ENCODE data around the gene NCOA6. TPM values are rescaled to one million over a fixed set of nuclear protein-coding genes. Genes with fewer than 3 reads are reported as not detected.

Gene NCOA6
- total and polyA plus RNA-seq, 2 donors (not counting 1 experiment from before 2014, with no cell fraction given): 16.0 to 31.9 TPM

GRCh38 chr20:34794006-34794585 is 31.4 kb downstream of the NCOA6 start:
- Histone ChIP-seq H3K4me1 (ENCODE audit: control insufficient read depth in 2 of 2, insufficient read depth in 2 of 2, low read length in 2 of 2) (no peaks in the 10 kb centered on the region), H3K9me3 (ENCODE audit: control extremely low read depth in 1 of 3, control insufficient read depth in 2 of 3, insufficient read depth in 1 of 3, low read length in 2 of 3) (peaks cover 0 to 3% (median 0%) of the 10 kb centered on the region in 3 donors), H3K27ac (ENCODE audit: low read length in 2 of 2) (no peak overlapping the region), H3K27me3 (replicated peaks in 1 of 4; ENCODE audit: control extremely low read depth in 1 of 4, control insufficient read depth in 3 of 4, insufficient read depth in 4 of 4, low read length in 3 of 4) (no peaks in the 10 kb centered on the region), H2AFZ (ENCODE audit: insufficient read depth, low read depth, low read length, poor library complexity, severe bottlenecking) (no peak overlapping the region), H3K4me3 (ENCODE audit: control extremely low read depth in 1 of 5, extremely low read depth in 1 of 5, insufficient read depth in 1 of 5, low read depth in 2 of 5, low read length in 4 of 5) (no peak overlapping the region), H3K4me2 (replicated peaks; ENCODE audit: low read depth, low read length, poor library complexity, severe bottlenecking) (no peak overlapping the region), H4K20me1 (ENCODE audit: control insufficient read depth, insufficient read depth, low read length, poor library complexity, severe bottlenecking) (peaks cover 47% of the 10 kb centered on the region), H3K36me3 (replicated peaks in 1 of 2; ENCODE audit: control extremely low read depth in 1 of 2, control insufficient read depth in 1 of 2, extremely low read depth in 1 of 2, insufficient read depth in 2 of 2, low read length in 1 of 2) (peaks cover 2 to 11% of the 10 kb centered on the region in 2 experiments), H3K9ac (ENCODE audit: low read length) (no peak overlapping the region), H3K79me2 (ENCODE audit: control insufficient read depth, insufficient read depth, low read length) (peaks cover 46% of the 10 kb centered on the region)
- H3K9me3 Mint-ChIP-seq (ENCODE audit: insufficient read depth): no peaks in the 10 kb centered on the region
- no CpG with 5 or more reads among the region's 2 CpGs for WGBS (ENCODE audit: insufficient coverage)
- no peak overlapping the region for H3K27ac Mint-ChIP-seq
- H3K4me3 Mint-ChIP-seq: no peak overlapping the region
- intact Hi-C loops (cut with micrococcal nuclease): no loop called here
- H3K4me1 Mint-ChIP-seq: peaks cover 7% of the 10 kb centered on the region
- no peak for DNase-seq
- TF ChIP-seq EZH2 (IDR thresholded peaks at IDR 0.05; ENCODE audit: borderline replicate concordance, insufficient read depth, low read depth, low read length, poor library complexity, severe bottlenecking) (no peak), CTCF (IDR thresholded peaks at IDR 0.05) (no peak)
- H3K27me3 Mint-ChIP-seq: no peaks in the 10 kb centered on the region
- ATAC-seq (ENCODE audit: low read depth): no peak
- ChIA-PET POLR2A (no interaction called here), CTCF (no interaction called here)

- TF ChIP-seq CTCF (IDR thresholded peaks at IDR 0.05) (no peak), EZH2 (IDR thresholded peaks at IDR 0.05; ENCODE audit: borderline replicate concordance, insufficient read depth, low read depth, low read length, poor library complexity, severe bottlenecking) (no peak)
- no peaks in the 10 kb centered on the region for H3K27me3 ChIP-seq (replicated peaks in 1 of 4; ENCODE audit: control extremely low read depth in 1 of 4, control insufficient read depth in 3 of 4, insufficient read depth in 4 of 4, low read length in 3 of 4)
- no peak for DNase-seq
- ChIA-PET POLR2A (no interaction called here), CTCF (no interaction called here)
- H3K27ac ChIP-seq (ENCODE audit: low read length in 2 of 2): no peak overlapping the region
- H3K27ac Mint-ChIP-seq: no peak overlapping the region
- H3K27me3 Mint-ChIP-seq: no peaks in the 10 kb centered on the region
- H2AFZ ChIP-seq (ENCODE audit: insufficient read depth, low read depth, low read length, poor library complexity, severe bottlenecking): no peak overlapping the region
- peaks cover 6 to 14% of the 10 kb centered on the region in 2 experiments for H3K36me3 ChIP-seq (replicated peaks in 1 of 2; ENCODE audit: control extremely low read depth in 1 of 2, control insufficient read depth in 1 of 2, extremely low read depth in 1 of 2, insufficient read depth in 2 of 2, low read length in 1 of 2)
- H3K4me2 ChIP-seq (replicated peaks; ENCODE audit: low read depth, low read length, poor library complexity, severe bottlenecking): no peak overlapping the region
- peaks cover 35% of the 10 kb centered on the region for H4K20me1 ChIP-seq (ENCODE audit: control insufficient read depth, insufficient read depth, low read length, poor library complexity, severe bottlenecking)
- no peak overlapping the region for H3K4me3 ChIP-seq (ENCODE audit: control extremely low read depth in 1 of 5, extremely low read depth in 1 of 5, insufficient read depth in 1 of 5, low read depth in 2 of 5, low read length in 4 of 5)
- peaks cover 33% of the 10 kb centered on the region for H3K79me2 ChIP-seq (ENCODE audit: control insufficient read depth, insufficient read depth, low read length)
- H3K9ac ChIP-seq (ENCODE audit: low read length): no peak overlapping the region
- no peaks in the 10 kb centered on the region for H3K9me3 Mint-ChIP-seq (ENCODE audit: insufficient read depth)
- H3K9me3 ChIP-seq (ENCODE audit: control extremely low read depth in 1 of 3, control insufficient read depth in 2 of 3, insufficient read depth in 1 of 3, low read length in 2 of 3): peaks cover 0 to 3% (median 0%) of the 10 kb centered on the region in 3 donors
- no peak overlapping the region for H3K4me3 Mint-ChIP-seq
- intact Hi-C loops (cut with micrococcal nuclease): no loop called here
- ATAC-seq (ENCODE audit: low read depth): no peak
- WGBS (ENCODE audit: insufficient coverage): 100% methylated on average over 2 of the region's 4 CpGs
- peaks cover 7% of the 10 kb centered on the region for H3K4me1 Mint-ChIP-seq
- no peaks in the 10 kb centered on the region for H3K4me1 ChIP-seq (ENCODE audit: control insufficient read depth in 2 of 2, insufficient read depth in 2 of 2, low read length in 2 of 2)
These were observed 32.6 kb downstream of the NCOA6 start for GRCh38 chr20:34792687-34793363.

All from B cell (primary cell).